HEK293T (cell line): Measurements from ENCODE around the gene SLCO1A2.

ENCODE experiments used
- CTCF ChIA-PET: fragments of 350-600 bp; formaldehyde crosslinking; extraction: SDS; loops from one replicate; lab custom pipeline; 2021; ENCODE audit warnings: antibody characterized with exemption, inconsistent platforms; lab: Yijun Ruan, JAX
- POLR2A ChIA-PET: fragments of 350-600 bp; formaldehyde crosslinking; extraction: SDS; loops from one replicate; lab custom pipeline; 2020; ENCODE audit warnings: antibody characterized with exemption, inconsistent platforms; lab: Yijun Ruan, JAX
- DNase-seq: peaks from one replicate; pipeline ENCODE4 v3.0.0; 2012; ENCODE audit warnings: mixed read lengths; ENCODE audit errors: extremely low spot score
- ARNT ChIP-seq: fragments of 450-650 bp; IDR thresholded peaks from 2 replicates; pipeline ENCODE4 v1.6.1; 2017; ENCODE audit warnings: mild to moderate bottlenecking
- BHLHE40 ChIP-seq: fragments of 450-650 bp; IDR thresholded peaks from 2 replicates; pipeline ENCODE4 v1.6.1; 2016; ENCODE audit warnings: mild to moderate bottlenecking, moderate library complexity, borderline replicate concordance
- CTBP1 ChIP-seq: fragments of 450-650 bp; IDR thresholded peaks from 2 replicates; pipeline ENCODE4 v1.6.1; 2016; ENCODE audit warnings: borderline replicate concordance
- ELF4 ChIP-seq: fragments of 450-650 bp; IDR thresholded peaks from 2 replicates; pipeline ENCODE4 v1.6.1; 2017; ENCODE audit warnings: antibody characterized with exemption
- FOXA1 ChIP-seq: fragments of 450-650 bp; IDR thresholded peaks from 2 replicates; pipeline ENCODE4 v1.6.1; 2016; ENCODE audit warnings: mild to moderate bottlenecking
- FOXK2 ChIP-seq: fragments of 450-650 bp; IDR thresholded peaks from 2 replicates; pipeline ENCODE4 v1.6.1; 2016; ENCODE audit warnings: mild to moderate bottlenecking
- FOXM1 ChIP-seq: fragments of 450-650 bp; IDR thresholded peaks from 2 replicates; pipeline ENCODE4 v1.6.1; 2017; ENCODE audit warnings: mild to moderate bottlenecking, borderline replicate concordance
- HDGF ChIP-seq: fragments of 450-650 bp; IDR thresholded peaks from 2 replicates; pipeline ENCODE4 v1.6.1; 2017; ENCODE audit warnings: antibody characterized with exemption, borderline replicate concordance
- L3MBTL2 ChIP-seq: fragments of 450-650 bp; conservative IDR thresholded peaks from 2 replicates; pipeline ENCODE4 v1.6.1; 2016; ENCODE audit warnings: mild to moderate bottlenecking
- LEF1 ChIP-seq: fragments of 450-650 bp; IDR thresholded peaks from 2 replicates; pipeline ENCODE4 v1.6.1; 2017; ENCODE audit warnings: mild to moderate bottlenecking, borderline replicate concordance
- NFRKB ChIP-seq: fragments of 450-650 bp; IDR thresholded peaks from 2 replicates; pipeline ENCODE4 v1.6.1; 2016; ENCODE audit warnings: mild to moderate bottlenecking, moderate library complexity
- PKNOX1 ChIP-seq: fragments of 450-650 bp; IDR thresholded peaks from 2 replicates; pipeline ENCODE4 v1.6.1; 2016
- SP1 ChIP-seq: fragments of 450-650 bp; IDR thresholded peaks from 2 replicates; pipeline ENCODE4 v1.6.1; 2017
- SUZ12 ChIP-seq: fragments of 450-650 bp; IDR thresholded peaks from 2 replicates; pipeline ENCODE4 v1.6.1; 2016; ENCODE audit warnings: mild to moderate bottlenecking
- TARDBP ChIP-seq: fragments of 450-650 bp; IDR thresholded peaks from 2 replicates; pipeline ENCODE4 v1.6.1; 2016
- ZNF384 ChIP-seq: fragments of 450-650 bp; IDR thresholded peaks from 2 replicates; pipeline ENCODE4 v1.6.1; 2016

SLCO1A2 gene

GRCh38 chr12:21239866-21240265 is 94.9 kb downstream of the SLCO1A2 start:
- CTCF ChIA-PET, result interaction anchor here (1.0 kb wide), 1 partner anchor 9 kb away, joined by 3 read pairs; no protein-coding TSS in a partner anchor

GRCh38 chr12:21234395-21234794 is 100.3 kb downstream of the SLCO1A2 start:
- no peak for DNase-seq
- CTCF ChIA-PET, result no interaction called here
- POLR2A ChIA-PET, result no interaction called here
- TF ChIP-seq NFRKB, result no peak
- TF ChIP-seq SUZ12, result no peak
- TF ChIP-seq FOXA1, result no peak

More at GRCh38 chr12:21239866-21240265, 94.9 kb downstream of the SLCO1A2 start:
- TF ChIP-seq FOXM1, result no peak
- no peak for TF ChIP-seq FOXK2
- TF ChIP-seq L3MBTL2, result no peak
- TF ChIP-seq HDGF, result no peak
- no peak for TF ChIP-seq BHLHE40
- no peak for TF ChIP-seq ARNT
- TF ChIP-seq CTBP1, result no peak
- TF ChIP-seq NFRKB, result no peak
- TF ChIP-seq ELF4, result no peak
- TF ChIP-seq LEF1, result no peak
- no peak for TF ChIP-seq SP1
- TF ChIP-seq FOXA1, result no peak
- no peak for TF ChIP-seq TARDBP
- TF ChIP-seq ZNF384, result no peak
- TF ChIP-seq PKNOX1, result no peak
- no peak for TF ChIP-seq SUZ12
- no peak for DNase-seq
- POLR2A ChIA-PET, result no interaction called here

GRCh38 chr12:21223930-21224329 is 110.8 kb downstream of the SLCO1A2 start:
- ChIA-PET POLR2A (no interaction called here), CTCF (no interaction called here)
- TF ChIP-seq FOXM1, result no peak
- TF ChIP-seq SUZ12, result no peak
- no peak for TF ChIP-seq CTBP1
- no peak for TF ChIP-seq ARNT
- no peak for TF ChIP-seq HDGF
- no peak for TF ChIP-seq L3MBTL2
- no peak for TF ChIP-seq ZNF384
- no peak for TF ChIP-seq NFRKB
- no peak for DNase-seq

DNA sequence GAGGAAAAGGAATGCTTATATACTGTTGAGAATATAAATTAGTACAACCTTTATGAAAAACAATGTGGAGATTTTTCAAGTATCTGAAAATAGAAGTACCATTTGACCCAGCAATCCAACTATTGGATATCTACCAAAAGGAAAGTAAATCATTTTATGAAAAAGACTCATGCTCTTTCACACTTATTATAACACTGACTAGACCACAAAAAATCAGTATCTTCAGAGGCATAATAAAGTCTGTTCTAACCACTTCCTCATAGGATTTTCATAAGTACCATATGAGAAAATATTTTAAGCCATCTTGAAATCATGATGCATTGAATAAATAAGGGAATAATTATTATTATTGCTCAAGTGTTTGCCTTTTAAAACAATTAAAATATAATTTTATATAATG is 112.9 kb downstream of the SLCO1A2 start:
- DNase-seq, result no peak
- no peak for TF ChIP-seq L3MBTL2
- no peak for TF ChIP-seq SP1
- no peak for TF ChIP-seq PKNOX1
- no peak for TF ChIP-seq FOXK2
- no peak for TF ChIP-seq ARNT
- no peak for TF ChIP-seq TARDBP
- no peak for TF ChIP-seq FOXM1
- TF ChIP-seq HDGF, result no peak
- TF ChIP-seq FOXA1, result no peak
- no peak for TF ChIP-seq ELF4
- TF ChIP-seq SUZ12, result no peak
- no peak for TF ChIP-seq CTBP1
- TF ChIP-seq LEF1, result no peak
- TF ChIP-seq BHLHE40, result no peak
- no peak for TF ChIP-seq ZNF384
- no peak for TF ChIP-seq NFRKB
- ChIA-PET POLR2A (no interaction called here), CTCF (no interaction called here)

DNA sequence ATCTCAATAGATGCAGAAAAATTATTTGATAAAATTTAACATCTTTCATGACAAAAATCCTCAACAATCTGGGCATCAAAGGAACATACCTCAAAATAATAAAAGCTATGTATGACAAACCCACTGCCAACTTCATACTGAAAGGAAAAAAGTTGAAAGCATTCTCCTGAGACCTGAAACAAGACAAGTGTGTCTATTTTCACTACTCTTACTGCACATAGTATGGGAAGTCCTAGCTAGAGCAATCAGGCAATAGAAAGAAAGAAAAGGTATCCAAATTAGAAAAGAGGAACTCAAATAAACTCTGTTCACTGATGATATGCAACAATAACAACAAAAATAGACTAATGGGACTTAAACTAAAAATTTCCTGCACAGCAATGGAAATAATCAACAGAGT is 113.6 kb downstream of the SLCO1A2 start:
- CTCF ChIA-PET, result no interaction called here
- TF ChIP-seq SUZ12, result no peak
- no peak for TF ChIP-seq ARNT
- TF ChIP-seq PKNOX1, result no peak
- no peak for TF ChIP-seq TARDBP
- TF ChIP-seq HDGF, result no peak
- no peak for TF ChIP-seq FOXK2
- TF ChIP-seq FOXA1, result no peak
- TF ChIP-seq ZNF384, result no peak
- no peak for TF ChIP-seq L3MBTL2
- no peak for TF ChIP-seq CTBP1
- no peak for TF ChIP-seq ELF4
- TF ChIP-seq NFRKB, result no peak
- no peak for TF ChIP-seq LEF1
- TF ChIP-seq FOXM1, result no peak
- no peak for DNase-seq
- POLR2A ChIA-PET, result no interaction called here

DNA sequence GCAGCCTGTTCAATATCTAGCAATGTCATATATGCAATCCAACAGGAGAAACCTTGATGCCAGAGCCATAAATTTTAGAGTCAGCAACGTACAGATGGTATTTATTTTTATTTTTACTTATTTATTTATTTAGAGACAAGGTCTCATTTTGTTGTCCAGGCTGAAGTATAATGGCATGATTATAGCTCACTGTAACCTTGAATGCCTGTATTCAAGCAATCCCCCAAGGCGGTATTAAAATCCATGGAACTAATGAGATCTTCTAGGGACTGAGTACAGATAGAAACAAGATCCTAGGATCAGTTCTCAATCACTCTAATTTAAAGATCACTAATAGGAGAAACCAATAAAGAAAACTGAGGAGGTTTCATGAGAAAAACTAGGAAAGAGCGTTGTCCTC is 114.5 kb downstream of the SLCO1A2 start:
- CTCF ChIA-PET, result no interaction called here

DNA sequence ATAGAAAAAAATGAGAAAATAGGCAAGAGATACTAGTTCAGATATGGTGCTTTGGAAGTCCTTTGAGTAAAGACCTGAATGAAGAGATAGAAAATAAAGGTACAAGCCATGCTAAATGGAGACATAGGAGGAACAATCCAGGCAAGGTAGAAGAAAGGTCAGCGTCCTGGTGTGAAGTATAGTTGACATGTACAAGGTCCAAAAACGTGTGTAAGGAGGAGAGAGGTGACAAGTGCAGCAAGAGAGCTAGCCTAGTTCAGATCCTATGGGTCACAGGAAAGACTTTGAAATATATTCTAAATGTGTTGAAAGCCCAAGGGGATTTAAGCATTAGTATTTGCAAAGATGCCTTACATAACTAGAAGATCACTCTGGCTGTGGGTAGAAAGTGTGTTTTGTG is 115.5 kb downstream of the SLCO1A2 start:
- POLR2A ChIA-PET, result no interaction called here
- CTCF ChIA-PET, result no interaction called here
- TF ChIP-seq HDGF (no peak), SP1 (no peak), BHLHE40 (no peak), LEF1 (no peak), PKNOX1 (no peak), TARDBP (no peak), NFRKB (no peak), FOXA1 (no peak), FOXM1 (no peak), ARNT (no peak), L3MBTL2 (no peak), ELF4 (no peak)

More for the DNA sequence above, 114.5 kb downstream of the SLCO1A2 start:
- DNase-seq, result no peak
- TF ChIP-seq HDGF (no peak), CTBP1 (no peak), NFRKB (no peak), TARDBP (no peak), ZNF384 (no peak)
- POLR2A ChIA-PET, result no interaction called here

More for the DNA sequence above, 115.5 kb downstream of the SLCO1A2 start:
- no peak for DNase-seq
